GM23338 (cell line): ENCODE results near the gene CKS1B. TPM values are rescaled to one million over a fixed set of nuclear protein-coding genes. Genes with fewer than 3 reads are reported as not detected.

ENCODE experiments used
- CREB1 ChIP-seq: fragments of 250-450 bp; sonication (Bioruptor Pico); IDR thresholded peaks from 2 replicates; pipeline ENCODE4 v1.5.0; 2020; ENCODE audit warnings: low read depth, mild to moderate bottlenecking, moderate library complexity
- ETS1 ChIP-seq: IDR thresholded peaks from 2 replicates; pipeline ENCODE4 v1.6.1; 2016; ENCODE audit warnings: antibody characterized with exemption
- EZH2 ChIP-seq: fragments of 200-600 bp; sonication (generic); IDR thresholded peaks from one replicate; pipeline ENCODE4 v1.8.0; 2017; ENCODE audit warnings: antibody characterized with exemption, mild to moderate bottlenecking, low read depth; ENCODE audit not compliant: unreplicated experiment
- EZH2phosphoT487 ChIP-seq: fragments of 200-600 bp; sonication (generic); IDR thresholded peaks from one replicate; pipeline ENCODE4 v1.8.1; 2018; ENCODE audit warnings: antibody characterized with exemption; ENCODE audit not compliant: unreplicated experiment
- NANOG ChIP-seq: IDR thresholded peaks from 2 replicates; pipeline ENCODE4 v1.6.1; 2016; ENCODE audit warnings: antibody characterized with exemption, borderline replicate concordance
- REST ChIP-seq: IDR thresholded peaks from one replicate; pipeline ENCODE4 v1.6.1; 2018; ENCODE audit warnings: antibody characterized with exemption; ENCODE audit not compliant: unreplicated experiment
- STAT1 ChIP-seq: IDR thresholded peaks from one replicate; pipeline ENCODE4 v1.6.1; 2016; ENCODE audit warnings: antibody characterized with exemption; ENCODE audit not compliant: unreplicated experiment
- ZNF114 ChIP-seq: fragments of 250-450 bp; sonication (Bioruptor Pico); IDR thresholded peaks from 2 replicates; pipeline ENCODE4 v1.5.0; 2020; ENCODE audit warnings: mild to moderate bottlenecking, moderate library complexity
- polyA plus RNA-seq: library from polyadenylated mRNA; unstranded; fragments of >200 nt; fragmentation: Nextera tagmentation; extraction: Ambion mirVana; gene quantifications from 2 replicates; pipeline ENCODE4 v1.2.1, GENCODE V29; 2016
- total RNA-seq: library from RNA; depleted of rRNA; stranded (reverse); fragments of >200 nt; shearing (Covaris generic); gene quantifications from 2 replicates; pipeline ENCODE4 v1.2.3, GENCODE V29; 2014
- TF ChIP-seq, protein P1 (sequence below): fragments of 250-450 bp; sonication (Bioruptor Pico); IDR thresholded peaks from 2 replicates; pipeline ENCODE4 v1.5.0; 2020; ENCODE audit warnings: mild to moderate bottlenecking, moderate library complexity

CKS1B gene
- total and polyA plus RNA-seq, 2 experiments from 2014 or later: 296 to 617 TPM

DNA sequence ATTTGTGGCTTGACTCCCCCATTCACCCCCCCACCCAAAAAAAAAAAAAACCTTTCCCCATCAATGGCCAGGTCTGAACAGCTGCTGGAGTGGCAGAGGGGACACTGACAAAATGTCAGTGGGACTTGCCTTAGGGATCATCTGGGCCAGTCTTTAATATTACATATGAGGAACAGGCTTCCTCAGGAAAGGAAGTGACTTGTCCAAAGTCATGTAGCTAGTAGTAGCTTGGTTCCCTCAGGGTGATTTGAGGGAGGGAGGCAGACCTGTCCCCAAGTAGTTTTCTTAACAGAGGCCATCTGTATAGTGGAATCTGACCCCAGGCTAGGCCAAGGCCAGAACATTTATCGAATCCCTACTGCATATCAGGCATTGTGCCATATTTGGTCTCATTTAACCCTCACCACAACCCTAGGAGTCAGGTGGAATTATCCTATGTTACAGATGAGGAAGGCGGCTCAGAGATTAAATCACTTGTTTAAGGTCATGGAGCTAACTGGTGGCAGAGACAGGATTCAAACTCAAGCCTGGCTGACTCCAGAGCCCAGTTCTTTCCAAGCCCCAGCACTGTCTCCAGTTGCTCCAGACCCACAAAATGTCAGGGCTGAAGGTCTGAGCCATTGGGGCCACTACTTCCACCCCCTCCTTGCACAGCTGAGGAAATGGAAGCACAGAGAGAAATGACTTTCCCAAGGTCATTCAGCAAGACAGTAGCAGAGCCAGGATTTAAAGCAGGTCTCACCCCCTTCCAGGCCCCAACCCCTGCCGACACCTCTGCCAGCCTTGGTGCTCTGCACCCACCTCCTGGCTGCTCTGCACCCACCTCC lies 38.5 kb downstream of the CKS1B start (continued):
- TF ChIP-seq, protein P1, sequence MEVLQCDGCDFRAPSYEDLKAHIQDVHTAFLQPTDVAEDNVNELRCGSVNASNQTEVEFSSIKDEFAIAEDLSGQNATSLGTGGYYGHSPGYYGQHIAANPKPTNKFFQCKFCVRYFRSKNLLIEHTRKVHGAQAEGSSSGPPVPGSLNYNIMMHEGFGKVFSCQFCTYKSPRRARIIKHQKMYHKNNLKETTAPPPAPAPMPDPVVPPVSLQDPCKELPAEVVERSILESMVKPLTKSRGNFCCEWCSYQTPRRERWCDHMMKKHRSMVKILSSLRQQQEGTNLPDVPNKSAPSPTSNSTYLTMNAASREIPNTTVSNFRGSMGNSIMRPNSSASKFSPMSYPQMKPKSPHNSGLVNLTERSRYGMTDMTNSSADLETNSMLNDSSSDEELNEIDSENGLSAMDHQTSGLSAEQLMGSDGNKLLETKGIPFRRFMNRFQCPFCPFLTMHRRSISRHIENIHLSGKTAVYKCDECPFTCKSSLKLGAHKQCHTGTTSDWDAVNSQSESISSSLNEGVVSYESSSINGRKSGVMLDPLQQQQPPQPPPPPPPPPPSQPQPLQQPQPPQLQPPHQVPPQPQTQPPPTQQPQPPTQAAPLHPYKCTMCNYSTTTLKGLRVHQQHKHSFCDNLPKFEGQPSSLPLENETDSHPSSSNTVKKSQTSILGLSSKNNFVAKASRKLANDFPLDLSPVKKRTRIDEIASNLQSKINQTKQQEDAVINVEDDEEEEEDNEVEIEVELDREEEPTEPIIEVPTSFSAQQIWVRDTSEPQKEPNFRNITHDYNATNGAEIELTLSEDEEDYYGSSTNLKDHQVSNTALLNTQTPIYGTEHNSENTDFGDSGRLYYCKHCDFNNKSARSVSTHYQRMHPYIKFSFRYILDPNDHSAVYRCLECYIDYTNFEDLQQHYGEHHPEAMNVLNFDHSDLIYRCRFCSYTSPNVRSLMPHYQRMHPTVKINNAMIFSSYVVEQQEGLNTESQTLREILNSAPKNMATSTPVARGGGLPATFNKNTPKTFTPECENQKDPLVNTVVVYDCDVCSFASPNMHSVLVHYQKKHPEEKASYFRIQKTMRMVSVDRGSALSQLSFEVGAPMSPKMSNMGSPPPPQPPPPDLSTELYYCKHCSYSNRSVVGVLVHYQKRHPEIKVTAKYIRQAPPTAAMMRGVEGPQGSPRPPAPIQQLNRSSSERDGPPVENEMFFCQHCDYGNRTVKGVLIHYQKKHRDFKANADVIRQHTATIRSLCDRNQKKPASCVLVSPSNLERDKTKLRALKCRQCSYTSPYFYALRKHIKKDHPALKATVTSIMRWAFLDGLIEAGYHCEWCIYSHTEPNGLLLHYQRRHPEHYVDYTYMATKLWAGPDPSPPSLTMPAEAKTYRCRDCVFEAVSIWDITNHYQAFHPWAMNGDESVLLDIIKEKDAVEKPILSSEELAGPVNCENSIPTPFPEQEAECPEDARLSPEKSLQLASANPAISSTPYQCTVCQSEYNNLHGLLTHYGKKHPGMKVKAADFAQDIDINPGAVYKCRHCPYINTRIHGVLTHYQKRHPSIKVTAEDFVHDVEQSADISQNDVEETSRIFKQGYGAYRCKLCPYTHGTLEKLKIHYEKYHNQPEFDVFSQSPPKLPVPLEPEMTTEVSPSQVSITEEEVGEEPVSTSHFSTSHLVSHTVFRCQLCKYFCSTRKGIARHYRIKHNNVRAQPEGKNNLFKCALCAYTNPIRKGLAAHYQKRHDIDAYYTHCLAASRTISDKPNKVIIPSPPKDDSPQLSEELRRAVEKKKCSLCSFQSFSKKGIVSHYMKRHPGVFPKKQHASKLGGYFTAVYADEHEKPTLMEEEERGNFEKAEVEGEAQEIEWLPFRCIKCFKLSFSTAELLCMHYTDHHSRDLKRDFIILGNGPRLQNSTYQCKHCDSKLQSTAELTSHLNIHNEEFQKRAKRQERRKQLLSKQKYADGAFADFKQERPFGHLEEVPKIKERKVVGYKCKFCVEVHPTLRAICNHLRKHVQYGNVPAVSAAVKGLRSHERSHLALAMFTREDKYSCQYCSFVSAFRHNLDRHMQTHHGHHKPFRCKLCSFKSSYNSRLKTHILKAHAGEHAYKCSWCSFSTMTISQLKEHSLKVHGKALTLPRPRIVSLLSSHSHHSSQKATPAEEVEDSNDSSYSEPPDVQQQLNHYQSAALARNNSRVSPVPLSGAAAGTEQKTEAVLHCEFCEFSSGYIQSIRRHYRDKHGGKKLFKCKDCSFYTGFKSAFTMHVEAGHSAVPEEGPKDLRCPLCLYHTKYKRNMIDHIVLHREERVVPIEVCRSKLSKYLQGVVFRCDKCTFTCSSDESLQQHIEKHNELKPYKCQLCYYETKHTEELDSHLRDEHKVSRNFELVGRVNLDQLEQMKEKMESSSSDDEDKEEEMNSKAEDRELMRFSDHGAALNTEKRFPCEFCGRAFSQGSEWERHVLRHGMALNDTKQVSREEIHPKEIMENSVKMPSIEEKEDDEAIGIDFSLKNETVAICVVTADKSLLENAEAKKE (CRISPR knock-in tag): no peak
- TF ChIP-seq NANOG (no peak), REST (no peak), ETS1 (no peak), EZH2phosphoT487 (no peak), STAT1 (no peak), ZNF114 (CRISPR knock-in tag) (no peak), EZH2 (no peak), CREB1 (no peak)
